Measurements from ENCODE around the gene PIN1.

DNA sequence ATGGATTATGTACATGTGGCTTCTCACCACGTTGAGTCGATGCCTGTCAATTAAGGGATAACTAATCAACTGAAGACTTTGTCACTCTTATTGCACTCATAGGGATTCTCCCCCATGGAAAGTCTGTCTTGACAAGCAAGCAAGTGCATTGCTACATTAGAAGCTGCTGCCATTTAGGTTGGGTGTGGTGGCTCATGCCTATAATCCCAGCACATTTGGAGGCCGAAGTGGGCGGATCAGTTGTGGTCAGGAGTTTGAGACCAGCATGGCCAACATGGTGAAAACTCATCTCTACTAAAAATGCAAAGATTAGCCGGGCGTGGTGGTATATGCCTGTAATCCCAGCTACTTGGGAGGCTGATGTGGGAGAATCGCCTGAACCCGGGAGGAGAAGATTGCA is 48.3 kb upstream of the PIN1 start:
- no peak for TF ChIP-seq POLR2A (IDR thresholded peaks at IDR 0.05)
- TF ChIP-seq, protein P1, sequence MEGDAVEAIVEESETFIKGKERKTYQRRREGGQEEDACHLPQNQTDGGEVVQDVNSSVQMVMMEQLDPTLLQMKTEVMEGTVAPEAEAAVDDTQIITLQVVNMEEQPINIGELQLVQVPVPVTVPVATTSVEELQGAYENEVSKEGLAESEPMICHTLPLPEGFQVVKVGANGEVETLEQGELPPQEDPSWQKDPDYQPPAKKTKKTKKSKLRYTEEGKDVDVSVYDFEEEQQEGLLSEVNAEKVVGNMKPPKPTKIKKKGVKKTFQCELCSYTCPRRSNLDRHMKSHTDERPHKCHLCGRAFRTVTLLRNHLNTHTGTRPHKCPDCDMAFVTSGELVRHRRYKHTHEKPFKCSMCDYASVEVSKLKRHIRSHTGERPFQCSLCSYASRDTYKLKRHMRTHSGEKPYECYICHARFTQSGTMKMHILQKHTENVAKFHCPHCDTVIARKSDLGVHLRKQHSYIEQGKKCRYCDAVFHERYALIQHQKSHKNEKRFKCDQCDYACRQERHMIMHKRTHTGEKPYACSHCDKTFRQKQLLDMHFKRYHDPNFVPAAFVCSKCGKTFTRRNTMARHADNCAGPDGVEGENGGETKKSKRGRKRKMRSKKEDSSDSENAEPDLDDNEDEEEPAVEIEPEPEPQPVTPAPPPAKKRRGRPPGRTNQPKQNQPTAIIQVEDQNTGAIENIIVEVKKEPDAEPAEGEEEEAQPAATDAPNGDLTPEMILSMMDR (IDR thresholded peaks at IDR 0.05): no peak
